HepG2 (cell line): Measurements from ENCODE around the gene KNG1. TPM values are rescaled to one million over a fixed set of nuclear protein-coding genes. Genes with fewer than 3 reads are reported as not detected.

Experiments used
- ARNT ChIP-seq: fragments of 450-650 bp; IDR thresholded peaks from 2 replicates; pipeline ENCODE4 v1.6.1; 2017
- ARNTL ChIP-seq: sonication (generic); formaldehyde crosslinking; IDR thresholded peaks from 2 replicates; pipeline ENCODE4 v1.4.0; 2020; ENCODE audit warnings: mild to moderate bottlenecking, missing genetic modification reagents
- BCL6 ChIP-seq: IDR thresholded peaks from 2 replicates; pipeline ENCODE4 v1.6.1; 2016; ENCODE audit warnings: missing genetic modification reagents, missing compliant biosample characterization
- DNMT1 ChIP-seq: sonication (generic); formaldehyde crosslinking; IDR thresholded peaks from 2 replicates; pipeline ENCODE4 v1.5.1; 2020; ENCODE audit warnings: mild to moderate bottlenecking, missing genetic modification reagents
- ESRRA ChIP-seq: sonication (generic); formaldehyde crosslinking; IDR thresholded peaks from 2 replicates; pipeline ENCODE4 v1.5.1; 2020; ENCODE audit warnings: mild to moderate bottlenecking, low read depth, missing genetic modification reagents
- KAT8 ChIP-seq: IDR thresholded peaks from 2 replicates; pipeline ENCODE4 v1.6.1; 2016; ENCODE audit warnings: missing genetic modification reagents, missing compliant biosample characterization
- KLF13 ChIP-seq: sonication (generic); formaldehyde crosslinking; IDR thresholded peaks from 2 replicates; pipeline ENCODE4 v1.4.0; 2020; ENCODE audit warnings: mild to moderate bottlenecking, missing genetic modification reagents
- MTERF4 ChIP-seq: sonication (generic); formaldehyde crosslinking; IDR thresholded peaks from 2 replicates; pipeline ENCODE4 v1.8.0; 2023; ENCODE audit warnings: mild to moderate bottlenecking, missing genetic modification reagents
- REPIN1 ChIP-seq: sonication (generic); formaldehyde crosslinking; IDR thresholded peaks from 2 replicates; pipeline ENCODE4 v1.8.0; 2022; ENCODE audit warnings: missing genetic modification reagents, low read depth, mild to moderate bottlenecking, borderline replicate concordance
- RXRA ChIP-seq: sonication (generic); formaldehyde crosslinking; IDR thresholded peaks from 2 replicates; pipeline ENCODE4 v1.5.1; 2020; ENCODE audit warnings: missing genetic modification reagents
- SAP130 ChIP-seq: IDR thresholded peaks from 2 replicates; pipeline ENCODE4 v1.6.1; 2016; ENCODE audit warnings: low read depth
- SKIL ChIP-seq: sonication (generic); formaldehyde crosslinking; IDR thresholded peaks from 2 replicates; pipeline ENCODE4 v1.8.0; 2022; ENCODE audit warnings: missing genetic modification reagents, mild to moderate bottlenecking, moderate library complexity, borderline replicate concordance
- SRSF1 ChIP-seq: fragments of 200-400 bp; formaldehyde crosslinking; optimal IDR thresholded peaks from 2 replicates; pipeline ENCODE3; 2017; ENCODE audit warnings: mild to moderate bottlenecking, low read depth, low read length, moderate library complexity
- ZGPAT ChIP-seq: IDR thresholded peaks from 2 replicates; pipeline ENCODE4 v1.6.1; 2016; ENCODE audit warnings: mild to moderate bottlenecking
- ZHX2 ChIP-seq, 2 experiments: sonication (generic) in 1 of 2; formaldehyde crosslinking in 1 of 2; IDR thresholded peaks; 2 replicates each; pipeline versions ENCODE4 v1.6.1 to v1.9.0; 2014 to 2022; ENCODE audit warnings: antibody characterized with exemption in 1 of 2, borderline replicate concordance in 1 of 2, inconsistent platforms in 1 of 2, low read depth in 1 of 2, missing genetic modification reagents in 1 of 2
- ZNF432 ChIP-seq: sonication (generic); formaldehyde crosslinking; IDR thresholded peaks from 2 replicates; pipeline ENCODE4 v1.5.0; 2020; ENCODE audit warnings: missing genetic modification reagents, mild to moderate bottlenecking, borderline replicate concordance
- ZNF615 ChIP-seq: sonication (generic); formaldehyde crosslinking; IDR thresholded peaks from 2 replicates; pipeline ENCODE4 v1.5.0; 2020; ENCODE audit warnings: mild to moderate bottlenecking, missing genetic modification reagents, borderline replicate concordance
- ZNF83 ChIP-seq: sonication (generic); formaldehyde crosslinking; IDR thresholded peaks from 2 replicates; pipeline ENCODE4 v1.4.0; 2020; ENCODE audit warnings: missing genetic modification reagents, mild to moderate bottlenecking, borderline replicate concordance
- ZSCAN30 ChIP-seq: sonication (generic); formaldehyde crosslinking; IDR thresholded peaks from 2 replicates; pipeline ENCODE4 v1.5.0; 2020; ENCODE audit warnings: mild to moderate bottlenecking, missing genetic modification reagents
- polyA plus RNA-seq, 8 experiments: library from polyadenylated mRNA; depleted of rRNA in 3 of 8; stranded (reverse) in 7 of 8; unstranded in 1 of 8; fragments of >200 nt; fragmentation: Illumina TruSeq in 4 of 8; extraction: Trizol in 4 of 8; gene quantifications; 2 replicates each; pipeline versions ENCODE4 v1.2.1 to v1.2.3, GENCODE V29; 2011 to 2016; ENCODE audit warnings: low read depth in 4 of 8, missing spikeins in 1 of 8, mixed read lengths in 1 of 8; ENCODE audit not compliant: insufficient read depth in 1 of 8
- total RNA-seq, 5 experiments: library from RNA; depleted of rRNA; stranded (reverse); fragments of >200 nt; fragmentation: Illumina TruSeq; extraction: Trizol; gene quantifications; 2 replicates each; pipeline ENCODE4 v1.2.3, GENCODE V29; 2016; ENCODE audit warnings: low read depth in 1 of 5

KNG1 gene
- total and polyA plus RNA-seq, 2 of the 13 experiments (the other 11 are each of a cell fraction or from before 2014, with no cell fraction given) = 6.5 to 7.0 TPM

- TF ChIP-seq BCL6 (no peak; the same call in 1 of the 2 replicates), ZHX2 (IDR thresholded peaks at IDR 0.05; ENCODE audit: low read depth) (peak; percentile 72), ZHX2 (CRISPR knock-in tag; IDR thresholded peaks at IDR 0.05; ENCODE audit: borderline replicate concordance) (peak; percentile 29; the same call in 1 of the 2 replicates), ZGPAT (peak; percentile 90), REPIN1 (CRISPR knock-in tag) (peak; percentile 19; the same call in 1 of the 2 replicates), ESRRA (no peak), ZNF615 (peak; percentile 97), ZNF432 (CRISPR knock-in tag) (no peak), SRSF1 (peak; percentile 94), RXRA (CRISPR knock-in tag) (peak; percentile 48; the same call in 1 of the 2 replicates), SKIL (CRISPR knock-in tag) (peak; percentile 65; the same call in 1 of the 2 replicates), ARNT (no peak), SAP130 (CRISPR knock-in tag) (peak; percentile 89), KLF13 (CRISPR knock-in tag) (no peak), MTERF4 (CRISPR knock-in tag) (peak; percentile 69; the same call in 1 of the 2 replicates), DNMT1 (CRISPR knock-in tag) (peak; percentile 82; the same call in 1 of the 2 replicates), ZSCAN30 (CRISPR knock-in tag) (no peak), ZNF83 (no peak; the same call in 1 of the 2 replicates), ARNTL (CRISPR knock-in tag) (no peak), KAT8 (CRISPR knock-in tag) (peak; percentile 77)
Measured at GRCh38 chr3:186783058-186783730, 66.0 kb downstream of the KNG1 start, which contains the start of gene EIF4A2 (continued).
